ENCODE results near the gene TWNK. TPM values are rescaled to one million over a fixed set of nuclear protein-coding genes. Genes with fewer than 3 reads are reported as not detected.

The TWNK gene
- total and polyA plus RNA-seq, 3 experiments from 2014 or later = 8.2 to 44.3 (median 40.6) TPM

GRCh38 chr10:101042667-101043362, 55.5 kb downstream of the TWNK start:
- Histone ChIP-seq H3K9me3 (ENCODE audit: low read length) (no peaks in the 10 kb centered on the region), H3K4me3 (ENCODE audit: low read length) (peak overlapping the region; percentile 67), H3K27ac (ENCODE audit: low read depth, low read length) (peak overlapping the region; percentile 66), H3K4me1 (ENCODE audit: insufficient read depth, low read length) (peaks cover 17% of the 10 kb centered on the region), H3K36me3 (ENCODE audit: insufficient read depth, low read length) (peaks cover 4% of the 10 kb centered on the region), H3K27me3 (ENCODE audit: insufficient read depth, low read length, poor library complexity, severe bottlenecking) (no peaks in the 10 kb centered on the region)
- ChIA-PET POLR2A (interaction anchor here (0.7 to 1.8 kb wide), 7 partner anchors 10 to 41 kb away, joined by 3 to 9 read pairs (median 5); partner anchors contain the start of genes KAZALD1, PDZD7 and SFXN3), CTCF (interaction anchor here (0.7 to 11.3 kb wide), 8 partner anchors 8 to 99 kb away, joined by 3 to 258 read pairs (median 17); partner anchors contain the start of genes KAZALD1, PDZD7 and SFXN3)
- DNase-seq = peak; percentile 65 to 87 (median 67)
- H3K36me3 Mint-ChIP-seq = peaks cover 0 to 24% (median 6%) of the 10 kb centered on the region in 3 donors
- H3K27ac Mint-ChIP-seq = peak overlapping the region; percentile 74 to 100 (median 96)
- peaks cover 8 to 18% of the 10 kb centered on the region in 2 donors for H3K27me3 Mint-ChIP-seq
- peak overlapping the region; percentile 92 to 99 (median 97) for H3K4me3 Mint-ChIP-seq
- H3K4me1 Mint-ChIP-seq = peaks cover 20 to 27% (median 21%) of the 10 kb centered on the region in 3 donors
- no peaks in the 10 kb centered on the region for H3K9me3 Mint-ChIP-seq

GRCh38 chr10:101043363-101043707, 56.0 kb downstream of the TWNK start:
- CTCF ChIA-PET = interaction anchor here (0.7 to 11.3 kb wide), 8 partner anchors 8 to 98 kb away, joined by 3 to 258 read pairs (median 17); partner anchors contain the start of genes KAZALD1, PDZD7 and SFXN3
- Mint-ChIP-seq H3K4me1 (peaks cover 22 to 28% (median 23%) of the 10 kb centered on the region in 3 donors), H3K27ac (peak overlapping the region in 7 of 8 donors; percentile 50 to 99 (median 95)), H3K27me3 (peaks cover 10 to 23% of the 10 kb centered on the region in 2 donors), H3K4me3 (peak overlapping the region; percentile 92 to 99 (median 97)), H3K36me3 (peaks cover 0 to 19% (median 4%) of the 10 kb centered on the region in 3 donors), H3K9me3 (no peaks in the 10 kb centered on the region)
- no peak for DNase-seq
- Histone ChIP-seq H3K9me3 (ENCODE audit: low read length) (no peaks in the 10 kb centered on the region), H3K4me3 (ENCODE audit: low read length) (peak overlapping the region; percentile 67), H3K36me3 (ENCODE audit: insufficient read depth, low read length) (no peaks in the 10 kb centered on the region), H3K27me3 (ENCODE audit: insufficient read depth, low read length, poor library complexity, severe bottlenecking) (no peaks in the 10 kb centered on the region), H3K27ac (ENCODE audit: low read depth, low read length) (peak overlapping the region; percentile 66), H3K4me1 (ENCODE audit: insufficient read depth, low read length) (peaks cover 17% of the 10 kb centered on the region)
- POLR2A ChIA-PET = interaction anchor here (0.7 to 1.8 kb wide), 7 partner anchors 11 to 42 kb away, joined by 3 to 9 read pairs (median 5); partner anchors contain the start of genes KAZALD1, PDZD7 and SFXN3

Other genes with a start within 250 kb of the TWNK start
- under 1 TPM in 1 of 2 experiments, not detected in 1; 0.04 TPM for gene PAX2, start 242.0 kb upstream of the TWNK start, total RNA-seq
- not detected for gene PAX2, start 242.0 kb upstream of the TWNK start, polyA plus RNA-seq
- 10 to 100 TPM; 35.4 to 36.1 TPM for gene SLF2, start 74.6 kb upstream of the TWNK start, total RNA-seq
- 13.9 TPM for gene SLF2, start 74.6 kb upstream of the TWNK start, polyA plus RNA-seq
- under 1 TPM; 0.49 to 0.57 TPM for gene SEMA4G, start 18.0 kb upstream of the TWNK start, total RNA-seq
- gene SEMA4G, start 18.0 kb upstream of the TWNK start, polyA plus RNA-seq = 0.06 TPM
- gene MRPL43, start within 50 bp of the TWNK start, total RNA-seq = 10 to 100 TPM; 62.5 to 62.8 TPM
- gene MRPL43, start within 50 bp of the TWNK start, polyA plus RNA-seq = 129 TPM
- 10 to 100 TPM; 10.9 to 11.5 TPM for gene LZTS2, start 12.3 kb downstream of the TWNK start, total RNA-seq
- 19.7 TPM for gene LZTS2, start 12.3 kb downstream of the TWNK start, polyA plus RNA-seq
- gene PDZD7, start 43.6 kb downstream of the TWNK start, total RNA-seq = under 1 TPM; 0.31 to 0.33 TPM
- gene PDZD7, start 43.6 kb downstream of the TWNK start, polyA plus RNA-seq = 0.23 TPM
- gene SFXN3, start 43.7 kb downstream of the TWNK start, total RNA-seq = 10 to 100 TPM; 25.2 to 26.5 TPM
- gene SFXN3, start 43.7 kb downstream of the TWNK start, polyA plus RNA-seq = 17.6 TPM
- gene KAZALD1, start 74.4 kb downstream of the TWNK start, total RNA-seq = under 1 TPM; 0.18 to 0.20 TPM
- not detected for gene KAZALD1, start 74.4 kb downstream of the TWNK start, polyA plus RNA-seq
- gene TLX1, start 143.8 kb downstream of the TWNK start, total RNA-seq = not detected
- gene TLX1, start 143.8 kb downstream of the TWNK start, polyA plus RNA-seq = not detected
- not detected for gene LBX1, start 241.9 kb downstream of the TWNK start, total RNA-seq
- gene LBX1, start 241.9 kb downstream of the TWNK start, polyA plus RNA-seq = not detected